ENCODE measurements around the gene FAM50B.

Gene FAM50B

DNA sequence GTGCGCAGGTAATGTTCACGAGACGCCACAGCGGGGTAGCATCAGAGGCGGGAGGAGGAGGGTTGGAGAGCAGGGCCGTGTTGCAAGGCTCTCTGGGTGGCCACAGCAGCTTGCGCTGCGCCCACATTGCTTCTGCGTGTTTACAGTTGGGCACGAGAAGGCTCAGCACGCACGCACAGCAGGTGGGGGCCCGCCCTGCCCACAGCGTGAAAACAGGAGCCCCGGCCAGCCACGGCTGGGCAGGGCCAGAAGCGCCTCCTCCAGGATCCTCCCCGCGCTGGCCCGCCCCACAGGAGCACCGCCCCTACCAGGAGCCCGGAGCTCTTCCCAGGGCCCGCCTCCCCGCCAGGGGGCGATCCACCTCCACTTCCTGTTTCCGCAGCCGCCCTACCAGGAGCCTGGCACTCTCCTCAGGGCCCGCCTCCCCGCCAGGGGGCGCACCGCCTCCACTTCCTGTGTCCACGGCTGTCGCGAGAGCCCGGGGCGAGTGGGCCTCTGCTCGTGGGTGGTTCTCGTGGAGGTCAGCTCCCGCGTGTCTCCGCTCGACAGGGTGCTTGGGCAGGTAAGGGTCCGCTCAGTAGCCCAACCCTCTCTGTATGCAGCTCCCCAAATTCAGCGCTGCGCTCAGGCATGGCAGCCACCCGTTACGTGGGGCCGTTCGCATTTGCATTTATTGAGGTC is at the start of gene FAM50B:
FAM50B (plus strand) TSS at position 449 of the 681 bp plus-strand sequence. CDS start 439 bp downstream, outside the sequence.
- DNase-seq: peak; percentile 96

GRCh38 chr6:3799719-3800118 is 49.5 kb upstream of the FAM50B start:
- DNase-seq: no peak

GRCh38 chr6:3800850-3801591 is 48.2 kb upstream of the FAM50B start:
- no peak for DNase-seq

GRCh38 chr6:3801960-3802359 is 47.2 kb upstream of the FAM50B start:
- no peak for DNase-seq

DNA sequence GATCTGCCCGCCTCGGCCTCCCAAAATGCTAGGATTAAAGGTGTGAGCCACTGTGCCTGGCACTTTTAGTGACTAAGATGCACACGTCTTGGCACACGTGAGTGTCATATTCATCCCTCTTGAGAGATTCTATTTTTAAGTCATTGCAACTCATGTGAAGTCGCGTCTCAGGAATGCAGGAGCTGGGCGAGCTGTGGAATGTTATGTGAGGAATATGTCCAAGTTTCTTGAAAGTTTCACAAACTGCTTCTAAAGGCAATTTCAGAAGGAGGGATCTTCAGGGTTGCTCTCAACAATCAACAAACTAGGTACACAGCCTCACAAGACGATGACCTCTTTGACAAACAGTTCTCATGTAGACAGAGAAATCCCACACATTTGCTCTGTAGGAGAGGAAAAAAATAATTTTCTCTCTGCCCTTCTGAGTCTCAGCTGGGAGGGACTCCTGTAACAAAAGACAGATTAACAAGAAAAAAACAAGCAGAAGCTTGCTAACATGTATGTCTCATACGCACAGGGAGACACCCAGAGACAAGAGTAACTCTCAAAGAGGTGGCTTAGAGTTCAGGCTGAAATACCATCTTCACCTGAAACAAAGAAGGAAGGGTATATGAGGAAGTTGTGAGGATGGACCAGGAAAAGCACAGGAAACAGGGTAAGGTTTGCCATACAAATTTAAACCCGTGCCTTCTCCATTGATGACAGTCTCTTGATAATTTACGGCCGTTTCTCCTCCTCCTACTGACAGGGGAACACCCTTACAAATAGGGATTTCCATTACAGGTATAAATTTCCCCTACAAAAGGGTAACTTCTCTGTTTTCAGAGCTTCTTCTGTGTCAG is 45.3 kb upstream of the FAM50B start:
- peak; percentile 61 for DNase-seq

DNA sequence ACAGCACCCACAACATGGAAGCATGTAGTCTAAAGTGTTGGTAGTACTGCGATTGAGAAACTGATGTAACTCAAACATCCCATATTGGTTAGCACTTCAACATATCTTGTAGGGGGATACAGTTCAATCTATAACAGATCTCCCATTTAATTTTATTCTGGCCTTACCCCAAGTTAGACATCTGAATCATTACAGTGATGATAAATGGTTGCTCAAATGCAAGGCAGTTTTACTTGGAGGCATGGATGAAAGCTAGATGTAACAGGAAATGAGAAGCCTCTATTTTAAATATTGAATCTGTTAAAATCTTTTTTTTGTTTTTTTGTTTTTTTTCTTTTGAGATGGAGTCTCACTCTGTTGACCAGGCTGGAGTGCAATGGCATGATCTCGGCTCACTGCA is 44.2 kb upstream of the FAM50B start:
- DNase-seq: no peak

GRCh38 chr6:3805448-3806123 is 43.6 kb upstream of the FAM50B start:
- DNase-seq: no peak

DNA sequence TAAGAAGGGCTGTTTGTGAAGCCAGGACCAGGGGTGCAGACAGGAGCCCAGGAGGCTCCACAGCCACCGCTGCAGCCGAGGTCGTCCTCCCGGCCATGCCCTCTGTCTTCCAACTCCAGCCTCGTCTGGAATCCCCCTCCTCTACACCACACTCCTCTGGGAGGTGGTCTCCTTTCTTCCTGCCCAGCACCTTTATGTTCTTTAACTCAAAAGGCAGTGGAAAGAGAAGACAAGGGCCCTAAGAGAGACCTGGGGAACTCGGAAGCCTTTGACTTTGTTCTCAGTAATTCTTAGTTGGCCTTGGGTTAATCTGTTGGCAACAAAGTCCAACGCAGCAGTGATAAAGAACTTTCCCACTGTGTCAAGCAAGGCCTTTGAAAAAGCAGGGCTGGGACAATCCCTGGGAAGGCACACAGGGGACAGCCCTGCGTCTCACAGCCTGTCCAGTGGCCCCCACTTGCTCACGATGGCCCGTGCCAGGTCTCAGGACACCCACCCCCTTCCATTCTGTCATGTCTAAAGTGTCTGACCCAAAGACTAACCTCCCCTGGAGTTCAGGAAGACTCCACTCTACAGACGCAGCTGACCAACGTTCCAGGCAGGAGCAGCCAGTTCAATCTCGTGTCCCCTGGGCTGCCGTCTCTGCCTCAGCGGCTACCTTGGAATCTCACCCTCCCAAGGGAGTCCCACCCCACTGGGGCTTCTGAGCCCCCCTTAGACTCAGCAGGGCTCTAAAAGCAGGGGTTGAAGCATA is 42.8 kb upstream of the FAM50B start:
- no peak for DNase-seq

DNA sequence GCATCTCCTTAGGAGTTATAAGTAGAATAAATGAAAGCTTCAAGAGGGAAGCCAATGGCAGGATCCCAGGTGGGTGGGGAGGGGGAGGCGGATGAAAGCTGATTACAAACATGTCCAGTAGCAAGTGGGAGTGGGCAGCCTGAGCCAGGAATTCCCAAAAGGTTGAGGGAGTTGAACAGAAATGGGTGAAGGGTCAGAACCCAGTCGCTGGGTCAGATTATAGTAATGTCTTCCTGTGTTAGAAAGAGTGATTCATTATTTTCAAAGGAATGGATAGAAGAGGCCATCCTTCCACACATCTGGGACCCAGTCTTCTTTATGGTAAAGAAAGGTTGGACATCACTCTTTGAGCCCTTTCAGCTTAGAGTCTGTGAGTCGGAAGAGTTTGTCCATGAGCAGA is 41.0 kb upstream of the FAM50B start:
- DNase-seq: no peak

- peak; percentile 82 for DNase-seq
Observed at GRCh38 chr6:3808759-3809514, 40.2 kb upstream of the FAM50B start.

DNA sequence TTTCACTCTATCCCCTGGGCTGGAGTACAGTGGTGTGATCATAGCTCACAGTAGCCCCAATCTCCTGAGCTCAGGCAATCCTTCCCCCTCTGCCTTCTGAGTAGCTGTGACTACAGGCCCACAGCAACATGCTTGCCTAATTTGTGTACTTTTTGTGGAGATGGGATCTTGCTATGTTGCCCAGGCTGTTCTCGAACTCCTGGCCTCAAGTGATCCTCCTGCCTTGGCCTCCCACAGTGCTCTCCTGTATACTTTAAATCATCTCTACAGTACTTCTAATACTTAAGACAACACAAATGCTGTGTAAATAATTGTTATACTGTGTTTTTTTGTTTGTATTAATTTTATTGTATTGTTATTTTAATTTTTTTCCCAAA is 39.7 kb upstream of the FAM50B start:
- DNase-seq: no peak

GRCh38 chr6:3809982-3810381 is 39.2 kb upstream of the FAM50B start:
- no peak for DNase-seq

GRCh38 chr6:3811191-3811590 is 38.0 kb upstream of the FAM50B start:
- no peak for DNase-seq

DNA sequence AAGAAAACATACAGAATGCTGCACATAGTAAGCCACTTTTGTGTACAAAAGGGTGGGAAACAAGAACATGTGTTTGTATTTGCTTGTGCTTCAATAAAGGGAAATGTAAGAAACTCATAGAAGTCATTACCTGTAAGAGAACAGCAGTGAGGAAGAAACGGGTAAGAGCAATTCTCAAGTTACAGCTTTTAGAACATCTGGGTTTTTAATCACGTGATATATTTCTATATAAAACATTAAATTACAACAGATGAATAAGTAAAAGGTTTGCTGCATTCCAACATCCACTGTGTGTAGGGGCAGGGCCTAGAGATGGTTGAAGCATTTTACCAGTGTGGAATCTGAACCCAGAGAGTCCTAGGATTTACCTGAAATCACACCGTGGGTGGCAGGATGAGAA is 36.6 kb upstream of the FAM50B start:
- DNase-seq: no peak

DNA sequence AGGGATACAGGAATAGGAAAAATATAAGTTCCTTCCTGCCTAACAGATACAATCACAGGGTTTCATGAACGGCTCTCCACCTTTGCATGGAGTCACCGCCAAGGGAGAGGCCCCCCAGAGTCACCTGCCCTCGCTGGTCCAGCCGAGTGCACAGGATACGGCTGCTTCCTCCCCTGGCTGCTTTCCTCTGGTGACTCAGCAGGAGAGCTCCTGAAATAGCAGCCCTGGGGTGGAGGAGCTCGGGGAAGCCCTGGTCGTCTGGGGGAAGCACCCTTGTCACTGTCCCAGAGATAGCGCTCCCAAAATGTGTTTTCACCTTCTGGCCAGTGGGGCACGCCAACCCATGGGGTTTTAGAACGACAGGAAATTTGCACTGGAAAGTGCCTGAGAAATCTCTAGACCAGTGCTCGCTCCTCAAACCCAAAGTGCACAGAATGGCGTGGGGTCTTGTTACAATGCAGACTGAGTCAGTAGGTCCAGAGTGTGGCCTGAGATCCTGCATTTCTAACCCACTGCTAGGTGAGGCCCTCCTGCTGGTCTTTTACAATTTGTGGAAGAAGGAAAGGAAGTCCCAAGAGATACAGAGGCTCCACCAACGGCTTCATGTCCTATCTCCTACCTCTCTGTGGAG is 35.9 kb upstream of the FAM50B start:
- DNase-seq: peak; percentile 64

DNA sequence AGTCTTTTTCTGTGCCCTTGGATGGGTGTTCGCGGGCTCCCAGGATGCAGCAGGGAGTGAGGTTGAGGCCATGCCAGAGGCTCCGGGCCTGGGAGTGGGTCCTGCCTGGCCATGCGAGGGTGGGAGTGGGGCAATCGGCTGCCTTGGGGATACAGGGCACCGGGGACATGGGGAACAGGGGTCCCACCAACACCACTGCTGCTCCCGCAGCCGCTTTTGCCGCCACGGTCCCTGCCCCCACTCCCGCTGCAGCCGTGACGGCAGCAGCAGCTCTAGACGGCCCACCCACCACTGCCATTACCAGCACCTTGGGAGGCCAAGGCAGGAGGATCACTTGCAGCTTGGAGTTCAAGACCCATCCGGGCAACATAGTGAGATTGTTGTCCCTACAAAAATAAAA is 35.3 kb upstream of the FAM50B start:
- DNase-seq: no peak

DNA sequence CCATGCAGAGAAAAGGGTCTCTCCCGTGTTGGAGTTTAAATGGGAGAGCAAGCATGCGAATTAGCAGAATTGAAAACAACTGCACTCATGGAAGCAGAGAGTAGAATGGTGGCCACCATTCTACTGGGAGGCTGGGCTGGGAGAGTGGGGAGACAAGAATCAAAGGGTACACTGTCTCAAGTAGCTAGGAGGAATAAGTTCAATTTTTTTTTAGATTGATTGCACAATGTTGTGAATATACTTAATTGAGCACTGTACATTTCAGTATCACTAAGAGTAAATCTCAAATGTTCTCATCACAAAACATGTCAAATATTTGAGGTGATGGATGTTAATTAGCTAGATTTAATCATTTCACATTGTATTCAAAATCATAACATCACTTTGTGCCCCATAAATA is 34.6 kb upstream of the FAM50B start:
- DNase-seq: no peak

- DNase-seq: no peak
Observed at GRCh38 chr6:3816251-3816650, 32.9 kb upstream of the FAM50B start.

DNA sequence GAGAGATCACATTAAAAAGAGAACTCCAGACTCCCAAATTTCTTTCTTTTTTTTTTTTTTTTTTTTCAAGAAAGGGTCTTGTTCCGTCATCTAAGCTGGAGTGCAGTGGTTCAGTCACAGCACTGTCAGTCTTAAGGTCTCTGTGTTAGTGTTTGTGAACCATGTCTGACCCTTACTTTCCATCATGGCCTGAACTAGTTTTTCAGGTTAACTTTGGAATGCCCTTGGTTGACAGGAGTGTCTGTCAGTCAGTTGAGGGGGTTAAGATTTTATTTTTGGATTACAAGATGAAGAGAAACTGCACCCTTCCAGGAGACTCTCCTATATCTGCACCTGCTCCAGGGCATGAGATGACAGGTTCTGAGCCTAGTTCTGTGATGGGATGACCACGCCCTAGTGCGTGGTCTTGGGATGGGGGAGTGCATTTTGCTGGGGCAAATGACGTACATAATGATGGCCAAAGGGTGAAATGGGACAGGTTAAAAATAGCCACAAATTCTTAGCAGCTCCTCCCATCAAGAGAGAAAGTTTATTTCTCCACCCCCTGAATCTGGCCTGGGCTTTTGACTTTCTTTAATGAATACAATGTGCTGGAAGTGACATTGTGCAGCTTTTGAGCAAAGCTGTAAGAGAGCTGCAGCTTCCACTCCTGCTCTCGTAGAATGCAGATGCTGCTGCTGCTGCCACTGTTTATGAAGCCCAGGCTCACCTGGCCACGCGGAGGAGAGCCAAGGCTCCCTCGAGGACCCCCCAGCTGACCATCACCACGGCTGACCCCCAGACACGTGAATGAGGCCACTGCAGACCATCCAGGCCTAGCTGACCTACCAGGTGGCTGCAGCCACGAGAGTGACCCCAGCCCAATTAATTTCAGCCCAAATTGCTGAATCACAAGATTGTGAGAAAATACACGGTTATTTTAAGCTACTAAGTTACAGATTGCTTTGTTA is 29.7 kb upstream of the FAM50B start:
- no peak for DNase-seq

GRCh38 chr6:3820563-3820962 is 28.6 kb upstream of the FAM50B start:
- DNase-seq: no peak
